Measurements from ENCODE around the gene CLCN2. TPM values are rescaled to one million over a fixed set of nuclear protein-coding genes. Genes with fewer than 3 reads are reported as not detected.

The CLCN2 gene
- total RNA-seq, 1 experiment from 2014 or later, result 22.6 TPM

- no peak for TF ChIP-seq KAT7 (CRISPR knock-in tag; IDR thresholded peaks at IDR 0.05; ENCODE audit: borderline replicate concordance)
- no peak for TF ChIP-seq MYBL2 (CRISPR knock-in tag; IDR thresholded peaks at IDR 0.05)
- no peak for TF ChIP-seq CREM (CRISPR knock-in tag; IDR thresholded peaks at IDR 0.05)
- TF ChIP-seq, protein P1, sequence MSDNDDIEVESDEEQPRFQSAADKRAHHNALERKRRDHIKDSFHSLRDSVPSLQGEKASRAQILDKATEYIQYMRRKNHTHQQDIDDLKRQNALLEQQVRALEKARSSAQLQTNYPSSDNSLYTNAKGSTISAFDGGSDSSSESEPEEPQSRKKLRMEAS (CRISPR knock-in tag; IDR thresholded peaks at IDR 0.05), result no peak
- TF ChIP-seq USF2 (CRISPR knock-in tag; IDR thresholded peaks at IDR 0.05), result no peak
- no peak for TF ChIP-seq GTF2I (CRISPR knock-in tag; conservative IDR thresholded peaks at IDR 0.05)
- TF ChIP-seq, protein P2, sequence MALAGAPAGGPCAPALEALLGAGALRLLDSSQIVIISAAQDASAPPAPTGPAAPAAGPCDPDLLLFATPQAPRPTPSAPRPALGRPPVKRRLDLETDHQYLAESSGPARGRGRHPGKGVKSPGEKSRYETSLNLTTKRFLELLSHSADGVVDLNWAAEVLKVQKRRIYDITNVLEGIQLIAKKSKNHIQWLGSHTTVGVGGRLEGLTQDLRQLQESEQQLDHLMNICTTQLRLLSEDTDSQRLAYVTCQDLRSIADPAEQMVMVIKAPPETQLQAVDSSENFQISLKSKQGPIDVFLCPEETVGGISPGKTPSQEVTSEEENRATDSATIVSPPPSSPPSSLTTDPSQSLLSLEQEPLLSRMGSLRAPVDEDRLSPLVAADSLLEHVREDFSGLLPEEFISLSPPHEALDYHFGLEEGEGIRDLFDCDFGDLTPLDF (CRISPR knock-in tag; IDR thresholded peaks at IDR 0.05), result no peak
- TF ChIP-seq, protein P3, sequence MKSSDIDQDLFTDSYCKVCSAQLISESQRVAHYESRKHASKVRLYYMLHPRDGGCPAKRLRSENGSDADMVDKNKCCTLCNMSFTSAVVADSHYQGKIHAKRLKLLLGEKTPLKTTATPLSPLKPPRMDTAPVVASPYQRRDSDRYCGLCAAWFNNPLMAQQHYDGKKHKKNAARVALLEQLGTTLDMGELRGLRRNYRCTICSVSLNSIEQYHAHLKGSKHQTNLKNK (CRISPR knock-in tag; IDR thresholded peaks at IDR 0.05), result no peak
- TF ChIP-seq, protein P4, sequence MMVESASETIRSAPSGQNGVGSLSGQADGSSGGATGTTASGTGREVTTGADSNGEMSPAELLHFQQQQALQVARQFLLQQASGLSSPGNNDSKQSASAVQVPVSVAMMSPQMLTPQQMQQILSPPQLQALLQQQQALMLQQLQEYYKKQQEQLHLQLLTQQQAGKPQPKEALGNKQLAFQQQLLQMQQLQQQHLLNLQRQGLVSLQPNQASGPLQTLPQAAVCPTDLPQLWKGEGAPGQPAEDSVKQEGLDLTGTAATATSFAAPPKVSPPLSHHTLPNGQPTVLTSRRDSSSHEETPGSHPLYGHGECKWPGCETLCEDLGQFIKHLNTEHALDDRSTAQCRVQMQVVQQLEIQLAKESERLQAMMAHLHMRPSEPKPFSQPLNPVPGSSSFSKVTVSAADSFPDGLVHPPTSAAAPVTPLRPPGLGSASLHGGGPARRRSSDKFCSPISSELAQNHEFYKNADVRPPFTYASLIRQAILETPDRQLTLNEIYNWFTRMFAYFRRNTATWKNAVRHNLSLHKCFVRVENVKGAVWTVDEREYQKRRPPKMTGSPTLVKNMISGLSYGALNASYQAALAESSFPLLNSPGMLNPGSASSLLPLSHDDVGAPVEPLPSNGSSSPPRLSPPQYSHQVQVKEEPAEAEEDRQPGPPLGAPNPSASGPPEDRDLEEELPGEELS (CRISPR knock-in tag; IDR thresholded peaks at IDR 0.05), result no peak
- no peak for TF ChIP-seq SOX15 (CRISPR knock-in tag; IDR thresholded peaks at IDR 0.05)
- TF ChIP-seq TEAD1 (CRISPR knock-in tag; IDR thresholded peaks at IDR 0.05), result no peak
- TF ChIP-seq, protein P5, sequence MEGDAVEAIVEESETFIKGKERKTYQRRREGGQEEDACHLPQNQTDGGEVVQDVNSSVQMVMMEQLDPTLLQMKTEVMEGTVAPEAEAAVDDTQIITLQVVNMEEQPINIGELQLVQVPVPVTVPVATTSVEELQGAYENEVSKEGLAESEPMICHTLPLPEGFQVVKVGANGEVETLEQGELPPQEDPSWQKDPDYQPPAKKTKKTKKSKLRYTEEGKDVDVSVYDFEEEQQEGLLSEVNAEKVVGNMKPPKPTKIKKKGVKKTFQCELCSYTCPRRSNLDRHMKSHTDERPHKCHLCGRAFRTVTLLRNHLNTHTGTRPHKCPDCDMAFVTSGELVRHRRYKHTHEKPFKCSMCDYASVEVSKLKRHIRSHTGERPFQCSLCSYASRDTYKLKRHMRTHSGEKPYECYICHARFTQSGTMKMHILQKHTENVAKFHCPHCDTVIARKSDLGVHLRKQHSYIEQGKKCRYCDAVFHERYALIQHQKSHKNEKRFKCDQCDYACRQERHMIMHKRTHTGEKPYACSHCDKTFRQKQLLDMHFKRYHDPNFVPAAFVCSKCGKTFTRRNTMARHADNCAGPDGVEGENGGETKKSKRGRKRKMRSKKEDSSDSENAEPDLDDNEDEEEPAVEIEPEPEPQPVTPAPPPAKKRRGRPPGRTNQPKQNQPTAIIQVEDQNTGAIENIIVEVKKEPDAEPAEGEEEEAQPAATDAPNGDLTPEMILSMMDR (IDR thresholded peaks at IDR 0.05), result no peak
- TF ChIP-seq ZNF281 (CRISPR knock-in tag; IDR thresholded peaks at IDR 0.05), result no peak
- no peak for TF ChIP-seq SMAD4 (CRISPR knock-in tag; IDR thresholded peaks at IDR 0.05)
- no peak for TF ChIP-seq CREB1 (CRISPR knock-in tag; IDR thresholded peaks at IDR 0.05)
- no peak for TF ChIP-seq ZNF416 (CRISPR knock-in tag; IDR thresholded peaks at IDR 0.05)
- no peak for TF ChIP-seq OVOL2 (CRISPR knock-in tag; IDR thresholded peaks at IDR 0.05; ENCODE audit: borderline replicate concordance)
- TF ChIP-seq NFE2L1 (CRISPR knock-in tag; IDR thresholded peaks at IDR 0.05), result no peak
- TF ChIP-seq MXD4 (CRISPR knock-in tag; IDR thresholded peaks at IDR 0.05; ENCODE audit: borderline replicate concordance), result no peak
- TF ChIP-seq, protein P6, sequence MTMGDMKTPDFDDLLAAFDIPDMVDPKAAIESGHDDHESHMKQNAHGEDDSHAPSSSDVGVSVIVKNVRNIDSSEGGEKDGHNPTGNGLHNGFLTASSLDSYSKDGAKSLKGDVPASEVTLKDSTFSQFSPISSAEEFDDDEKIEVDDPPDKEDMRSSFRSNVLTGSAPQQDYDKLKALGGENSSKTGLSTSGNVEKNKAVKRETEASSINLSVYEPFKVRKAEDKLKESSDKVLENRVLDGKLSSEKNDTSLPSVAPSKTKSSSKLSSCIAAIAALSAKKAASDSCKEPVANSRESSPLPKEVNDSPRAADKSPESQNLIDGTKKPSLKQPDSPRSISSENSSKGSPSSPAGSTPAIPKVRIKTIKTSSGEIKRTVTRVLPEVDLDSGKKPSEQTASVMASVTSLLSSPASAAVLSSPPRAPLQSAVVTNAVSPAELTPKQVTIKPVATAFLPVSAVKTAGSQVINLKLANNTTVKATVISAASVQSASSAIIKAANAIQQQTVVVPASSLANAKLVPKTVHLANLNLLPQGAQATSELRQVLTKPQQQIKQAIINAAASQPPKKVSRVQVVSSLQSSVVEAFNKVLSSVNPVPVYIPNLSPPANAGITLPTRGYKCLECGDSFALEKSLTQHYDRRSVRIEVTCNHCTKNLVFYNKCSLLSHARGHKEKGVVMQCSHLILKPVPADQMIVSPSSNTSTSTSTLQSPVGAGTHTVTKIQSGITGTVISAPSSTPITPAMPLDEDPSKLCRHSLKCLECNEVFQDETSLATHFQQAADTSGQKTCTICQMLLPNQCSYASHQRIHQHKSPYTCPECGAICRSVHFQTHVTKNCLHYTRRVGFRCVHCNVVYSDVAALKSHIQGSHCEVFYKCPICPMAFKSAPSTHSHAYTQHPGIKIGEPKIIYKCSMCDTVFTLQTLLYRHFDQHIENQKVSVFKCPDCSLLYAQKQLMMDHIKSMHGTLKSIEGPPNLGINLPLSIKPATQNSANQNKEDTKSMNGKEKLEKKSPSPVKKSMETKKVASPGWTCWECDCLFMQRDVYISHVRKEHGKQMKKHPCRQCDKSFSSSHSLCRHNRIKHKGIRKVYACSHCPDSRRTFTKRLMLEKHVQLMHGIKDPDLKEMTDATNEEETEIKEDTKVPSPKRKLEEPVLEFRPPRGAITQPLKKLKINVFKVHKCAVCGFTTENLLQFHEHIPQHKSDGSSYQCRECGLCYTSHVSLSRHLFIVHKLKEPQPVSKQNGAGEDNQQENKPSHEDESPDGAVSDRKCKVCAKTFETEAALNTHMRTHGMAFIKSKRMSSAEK (CRISPR knock-in tag; IDR thresholded peaks at IDR 0.05; ENCODE audit: borderline replicate concordance), result no peak
- POLR2A ChIA-PET, result interaction anchor here (1.3 kb wide), 1 partner anchor 13 kb away, joined by 3 read pairs; the partner anchor contains the start of gene FAM131A
- Mint-ChIP-seq H3K9me3 (no peaks in the 10 kb centered on the region), H3K36me3 (peaks cover 9% of the 10 kb centered on the region), H3K4me1 (peaks cover 14% of the 10 kb centered on the region), H3K4me3 (no peak overlapping the region), H3K27ac (no peak overlapping the region; the same call in 1 of the 2 replicates), H3K27me3 (ENCODE audit: low read depth) (no peaks in the 10 kb centered on the region)
- DNase-seq (ENCODE audit: low spot score) (no peak), ATAC-seq (no peak)
- CTCF ChIA-PET, result interaction anchor here (1.1 to 1.5 kb wide), 2 partner anchors 12 to 163 kb away, joined by 3 to 8 read pairs; partner anchors contain the start of gene FAM131A
These were observed 10.8 kb downstream of the CLCN2 start for GRCh38 chr3:184350618-184351017.
